HL-60 (cell line): ENCODE results near the gene OSM.

Source experiments
- DNase-seq, 2 experiments: peaks; one replicate each; pipeline ENCODE4 v3.0.0-alpha.2; 2010 to 2020; ENCODE audit warnings: low read depth in 1 of 2, low spot score in 1 of 2
- H3K27ac ChIP-seq: fragments of 250-450 bp; sonication (Bioruptor Pico); replicated peaks from 2 replicates; pipeline ENCODE4 v1.5.1; 2020; ENCODE audit warnings: mild to moderate bottlenecking, moderate library complexity
- H3K27me3 ChIP-seq: fragments of 250-450 bp; sonication (Bioruptor Pico); 2 replicates; pipeline ENCODE4 v1.5.1; 2021; ENCODE audit warnings: mild to moderate bottlenecking, moderate library complexity; ENCODE audit not compliant: insufficient read depth, poor library complexity, severe bottlenecking
- H3K4me3 ChIP-seq: replicated peaks from 2 replicates; pipeline ENCODE4 v1.5.1; 2011; ENCODE audit warnings: mild to moderate bottlenecking, control low read depth, low read length; ENCODE audit not compliant: insufficient read depth
- GABPA ChIP-seq: IDR thresholded peaks from 2 replicates; pipeline ENCODE4 v1.6.1; 2012; ENCODE audit warnings: low read depth
- POLR2AphosphoS5 ChIP-seq: IDR thresholded peaks from 2 replicates; pipeline ENCODE4 v1.6.1; 2012; ENCODE audit warnings: low read depth
- SPI1 ChIP-seq: IDR thresholded peaks from 2 replicates; pipeline ENCODE4 v1.6.1; 2012; ENCODE audit warnings: low read depth, mild to moderate bottlenecking, borderline replicate concordance
- TF ChIP-seq, protein P1 (sequence below): IDR thresholded peaks from one replicate; pipeline ENCODE4 v1.5.1; 2011; ENCODE audit warnings: low read length, control low read depth, inconsistent platforms; ENCODE audit not compliant: insufficient read depth
- TF ChIP-seq, protein P2 (sequence below): IDR thresholded peaks from 2 replicates; pipeline ENCODE4 v1.6.1; 2012; ENCODE audit warnings: low read depth; ENCODE audit not compliant: insufficient replicate concordance

The OSM gene

DNA sequence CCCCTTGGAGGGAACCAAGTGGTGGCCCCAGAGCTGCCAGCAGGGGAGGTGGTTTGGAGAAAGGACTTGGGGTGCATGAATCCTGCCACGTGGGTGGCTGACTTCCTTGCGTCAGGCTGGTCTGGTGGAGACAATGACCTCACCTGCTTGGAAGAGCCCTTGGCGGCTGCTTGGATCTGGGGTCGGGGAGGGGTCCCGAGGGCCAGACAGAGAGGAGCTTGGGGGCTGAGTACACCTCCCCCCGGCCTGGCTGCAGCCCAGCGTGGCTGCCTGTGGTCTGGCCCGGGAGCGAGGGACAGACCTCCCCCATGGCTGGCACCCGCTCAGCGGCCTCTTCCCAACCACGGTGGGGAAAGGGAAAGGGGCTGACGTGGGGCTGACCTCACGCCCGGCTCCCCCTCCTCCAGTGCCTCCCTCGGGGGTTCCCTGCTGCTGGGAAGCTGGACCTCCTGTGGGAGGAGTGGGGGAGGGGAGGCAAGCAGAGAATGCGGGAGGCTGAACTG, 33.9 kb downstream of the OSM start:
- TF ChIP-seq POLR2AphosphoS5 (no peak), GABPA (no peak), SPI1 (no peak)
- TF ChIP-seq, protein P1, sequence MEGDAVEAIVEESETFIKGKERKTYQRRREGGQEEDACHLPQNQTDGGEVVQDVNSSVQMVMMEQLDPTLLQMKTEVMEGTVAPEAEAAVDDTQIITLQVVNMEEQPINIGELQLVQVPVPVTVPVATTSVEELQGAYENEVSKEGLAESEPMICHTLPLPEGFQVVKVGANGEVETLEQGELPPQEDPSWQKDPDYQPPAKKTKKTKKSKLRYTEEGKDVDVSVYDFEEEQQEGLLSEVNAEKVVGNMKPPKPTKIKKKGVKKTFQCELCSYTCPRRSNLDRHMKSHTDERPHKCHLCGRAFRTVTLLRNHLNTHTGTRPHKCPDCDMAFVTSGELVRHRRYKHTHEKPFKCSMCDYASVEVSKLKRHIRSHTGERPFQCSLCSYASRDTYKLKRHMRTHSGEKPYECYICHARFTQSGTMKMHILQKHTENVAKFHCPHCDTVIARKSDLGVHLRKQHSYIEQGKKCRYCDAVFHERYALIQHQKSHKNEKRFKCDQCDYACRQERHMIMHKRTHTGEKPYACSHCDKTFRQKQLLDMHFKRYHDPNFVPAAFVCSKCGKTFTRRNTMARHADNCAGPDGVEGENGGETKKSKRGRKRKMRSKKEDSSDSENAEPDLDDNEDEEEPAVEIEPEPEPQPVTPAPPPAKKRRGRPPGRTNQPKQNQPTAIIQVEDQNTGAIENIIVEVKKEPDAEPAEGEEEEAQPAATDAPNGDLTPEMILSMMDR: no peak
- TF ChIP-seq, protein P2, sequence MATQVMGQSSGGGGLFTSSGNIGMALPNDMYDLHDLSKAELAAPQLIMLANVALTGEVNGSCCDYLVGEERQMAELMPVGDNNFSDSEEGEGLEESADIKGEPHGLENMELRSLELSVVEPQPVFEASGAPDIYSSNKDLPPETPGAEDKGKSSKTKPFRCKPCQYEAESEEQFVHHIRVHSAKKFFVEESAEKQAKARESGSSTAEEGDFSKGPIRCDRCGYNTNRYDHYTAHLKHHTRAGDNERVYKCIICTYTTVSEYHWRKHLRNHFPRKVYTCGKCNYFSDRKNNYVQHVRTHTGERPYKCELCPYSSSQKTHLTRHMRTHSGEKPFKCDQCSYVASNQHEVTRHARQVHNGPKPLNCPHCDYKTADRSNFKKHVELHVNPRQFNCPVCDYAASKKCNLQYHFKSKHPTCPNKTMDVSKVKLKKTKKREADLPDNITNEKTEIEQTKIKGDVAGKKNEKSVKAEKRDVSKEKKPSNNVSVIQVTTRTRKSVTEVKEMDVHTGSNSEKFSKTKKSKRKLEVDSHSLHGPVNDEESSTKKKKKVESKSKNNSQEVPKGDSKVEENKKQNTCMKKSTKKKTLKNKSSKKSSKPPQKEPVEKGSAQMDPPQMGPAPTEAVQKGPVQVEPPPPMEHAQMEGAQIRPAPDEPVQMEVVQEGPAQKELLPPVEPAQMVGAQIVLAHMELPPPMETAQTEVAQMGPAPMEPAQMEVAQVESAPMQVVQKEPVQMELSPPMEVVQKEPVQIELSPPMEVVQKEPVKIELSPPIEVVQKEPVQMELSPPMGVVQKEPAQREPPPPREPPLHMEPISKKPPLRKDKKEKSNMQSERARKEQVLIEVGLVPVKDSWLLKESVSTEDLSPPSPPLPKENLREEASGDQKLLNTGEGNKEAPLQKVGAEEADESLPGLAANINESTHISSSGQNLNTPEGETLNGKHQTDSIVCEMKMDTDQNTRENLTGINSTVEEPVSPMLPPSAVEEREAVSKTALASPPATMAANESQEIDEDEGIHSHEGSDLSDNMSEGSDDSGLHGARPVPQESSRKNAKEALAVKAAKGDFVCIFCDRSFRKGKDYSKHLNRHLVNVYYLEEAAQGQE: no peak
- no peak for DNase-seq
- Histone ChIP-seq H3K27me3 (peaks cover 8% of the 10 kb centered on the region), H3K4me3 (no peak overlapping the region), H3K27ac (no peak overlapping the region)

DNA sequence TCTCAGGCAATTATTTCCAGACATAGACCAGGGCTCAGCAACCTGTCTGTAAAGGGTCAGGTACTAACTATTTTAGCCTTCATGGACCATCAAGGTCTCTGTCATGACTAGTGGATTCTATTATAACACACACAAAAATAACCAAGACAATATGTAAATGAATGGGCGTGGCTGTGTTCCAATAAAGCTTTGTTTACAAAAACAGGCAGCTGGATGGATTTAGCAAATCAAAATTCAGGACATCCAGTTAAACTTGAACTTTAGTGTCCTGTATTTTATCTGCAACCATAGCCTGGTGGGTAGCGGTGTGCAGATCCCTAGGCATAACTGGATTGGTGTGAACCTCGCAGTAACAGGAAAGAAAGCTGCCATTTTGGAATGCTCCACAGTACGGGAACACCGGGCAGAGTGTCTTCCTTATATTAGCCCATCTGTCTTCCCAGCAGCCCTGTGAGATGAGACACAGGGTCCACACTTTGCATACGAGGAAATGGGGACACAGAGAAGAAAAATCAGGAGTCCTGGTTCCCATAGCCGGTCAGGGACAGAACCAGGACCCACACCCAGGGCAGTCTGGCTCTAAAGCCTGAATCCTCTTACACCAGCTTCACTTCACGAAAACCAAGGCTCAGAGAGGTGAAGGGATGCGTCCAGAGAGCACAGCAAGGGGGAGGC, 35.7 kb downstream of the OSM start:
- no peak for TF ChIP-seq POLR2AphosphoS5
- no peak for TF ChIP-seq GABPA
- TF ChIP-seq, protein P2: no peak
- TF ChIP-seq, protein P1: no peak
- no peak for TF ChIP-seq SPI1
- Histone ChIP-seq H3K27ac (no peak overlapping the region), H3K27me3 (peaks cover 13% of the 10 kb centered on the region), H3K4me3 (no peak overlapping the region)
- no peak for DNase-seq

DNA sequence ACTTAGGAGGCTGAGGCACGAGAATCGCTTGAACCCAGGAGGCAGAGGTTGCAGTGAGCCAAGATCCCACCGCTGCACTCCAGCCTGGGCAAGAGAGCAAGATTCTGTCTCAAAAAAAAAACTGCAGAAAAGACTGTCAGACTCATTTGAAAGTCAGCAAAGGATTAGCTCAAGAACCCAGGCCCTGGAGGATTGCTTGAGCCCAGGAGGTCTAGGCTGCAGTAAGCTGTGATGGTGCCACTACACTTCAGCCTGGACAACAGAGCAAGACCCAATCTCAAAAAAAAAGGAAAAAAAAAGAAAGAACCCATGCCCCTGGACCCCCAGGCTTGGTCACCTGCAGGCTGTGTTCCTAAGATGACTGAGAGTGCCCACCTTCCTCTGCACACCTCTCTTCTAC, 36.3 kb downstream of the OSM start:
- H3K4me3 ChIP-seq: no peak overlapping the region
- no peak overlapping the region for H3K27ac ChIP-seq
- TF ChIP-seq, protein P2: no peak
- TF ChIP-seq, protein P1: no peak
- TF ChIP-seq POLR2AphosphoS5 (no peak), SPI1 (no peak), GABPA (no peak)
- DNase-seq: no peak
- peaks cover 17% of the 10 kb centered on the region for H3K27me3 ChIP-seq
